Stimulated activated CD4-positive, alpha-beta T cell treated with anti-CD3 and anti-CD28 coated beads, Interleukin-12 subunit alpha, Interleukin-12 subunit beta, amount 100 ng/mL, for 48 hours (primary cell): Measurements from ENCODE around the gene CARMIL1.
A peak's percentile ranks its signal among the peaks of the same experiment; 100 is the strongest.
"Not testable (repeated sequence)": the region's sequence is repeated elsewhere in the genome, so short reads cannot be mapped to it uniquely, and the experiment has no call there.

Experiments
- DNase-seq, 3 donors: peaks; one replicate each; pipeline ENCODE4 v3.0.0-alpha.2; 2020; ENCODE audit warnings: low read depth in 2 of 3, low spot score in 1 of 3

Gene CARMIL1

GRCh38 chr6:25366903-25367545 lies 87.8 kb downstream of the CARMIL1 start:
- peak in 1 of 3 donors; percentile 22 for DNase-seq

GRCh38 chr6:25369036-25369432 lies 89.9 kb downstream of the CARMIL1 start:
- no peak for DNase-seq

- peak in 1 of 3 donors; percentile 11 for DNase-seq
These were observed 90.4 kb downstream of the CARMIL1 start for GRCh38 chr6:25369433-25370177.

GRCh38 chr6:25370178-25371036 lies 91.2 kb downstream of the CARMIL1 start:
- peak in 1 of 3 donors; percentile 27 for DNase-seq

- no peak for DNase-seq
These were observed 91.8 kb downstream of the CARMIL1 start for GRCh38 chr6:25371037-25371347.

GRCh38 chr6:25375125-25375524 lies 96.0 kb downstream of the CARMIL1 start:
- DNase-seq: no peak

GRCh38 chr6:25377664-25378063 lies 98.5 kb downstream of the CARMIL1 start:
- no peak for DNase-seq

- no peak for DNase-seq
These were observed 101.9 kb downstream of the CARMIL1 start for GRCh38 chr6:25381077-25381476.

GRCh38 chr6:25382476-25382875 lies 103.3 kb downstream of the CARMIL1 start:
- not testable (repeated sequence) for DNase-seq

GRCh38 chr6:25384234-25384633 lies 105.1 kb downstream of the CARMIL1 start:
- no peak for DNase-seq

- no peak for DNase-seq
These were observed 105.8 kb downstream of the CARMIL1 start for GRCh38 chr6:25384967-25385366.

- DNase-seq: no peak
These were observed 108.3 kb downstream of the CARMIL1 start for GRCh38 chr6:25387483-25387882.

GRCh38 chr6:25387911-25388310 lies 108.7 kb downstream of the CARMIL1 start:
- DNase-seq: no peak

- no peak for DNase-seq
These were observed 109.6 kb downstream of the CARMIL1 start for GRCh38 chr6:25388776-25389175.

- DNase-seq: no peak
These were observed 110.3 kb downstream of the CARMIL1 start for GRCh38 chr6:25389471-25389870.

GRCh38 chr6:25392372-25392771 lies 113.2 kb downstream of the CARMIL1 start:
- no peak for DNase-seq

GRCh38 chr6:25395731-25396130 lies 116.6 kb downstream of the CARMIL1 start:
- DNase-seq: no peak

GRCh38 chr6:25397406-25397805 lies 118.2 kb downstream of the CARMIL1 start:
- DNase-seq: no peak

GRCh38 chr6:25399885-25400284 lies 120.7 kb downstream of the CARMIL1 start:
- no peak for DNase-seq

GRCh38 chr6:25401711-25402110 lies 122.5 kb downstream of the CARMIL1 start:
- DNase-seq: no peak

GRCh38 chr6:25402125-25402524 lies 123.0 kb downstream of the CARMIL1 start:
- DNase-seq: no peak

GRCh38 chr6:25403150-25403549 lies 124.0 kb downstream of the CARMIL1 start:
- no peak for DNase-seq
